ENCODE results near the gene PRKCE.

PRKCE gene

GRCh38 chr2:45975752-45976517 lies 324.5 kb downstream of the PRKCE start:
- H3K9me3 ChIP-seq = no peaks in the 10 kb centered on the region
- no peak for TF ChIP-seq CTCF (IDR thresholded peaks at IDR 0.05; ENCODE audit: low read depth, low read length)
- no peak overlapping the region for H3K4me3 ChIP-seq (ENCODE audit: low read depth, low read length)
- H3K4me1 ChIP-seq = no peaks in the 10 kb centered on the region
- DNase-seq = no peak
- H3K27me3 ChIP-seq = no peaks in the 10 kb centered on the region
- no peaks in the 10 kb centered on the region for H3K36me3 ChIP-seq

- no peak for DNase-seq
- no peaks in the 10 kb centered on the region for H3K4me1 ChIP-seq
- TF ChIP-seq CTCF (IDR thresholded peaks at IDR 0.05; ENCODE audit: low read depth, low read length) = no peak
- H3K9me3 ChIP-seq = no peaks in the 10 kb centered on the region
- H3K4me3 ChIP-seq (ENCODE audit: low read depth, low read length) = no peak overlapping the region
- no peaks in the 10 kb centered on the region for H3K27me3 ChIP-seq
- H3K36me3 ChIP-seq = peaks cover 7% of the 10 kb centered on the region
These were observed 326.9 kb downstream of the PRKCE start for GRCh38 chr2:45978302-45978859.

GRCh38 chr2:45979065-45979464 lies 327.6 kb downstream of the PRKCE start:
- Histone ChIP-seq H3K4me3 (ENCODE audit: low read depth, low read length) (no peak overlapping the region), H3K4me1 (no peaks in the 10 kb centered on the region), H3K36me3 (peaks cover 11% of the 10 kb centered on the region), H3K27me3 (no peaks in the 10 kb centered on the region), H3K9me3 (no peaks in the 10 kb centered on the region)
- no peak for TF ChIP-seq CTCF (IDR thresholded peaks at IDR 0.05; ENCODE audit: low read depth, low read length)
- DNase-seq = no peak

GRCh38 chr2:45980161-45980865 lies 328.8 kb downstream of the PRKCE start:
- Histone ChIP-seq H3K4me3 (ENCODE audit: low read depth, low read length) (no peak overlapping the region), H3K9me3 (no peaks in the 10 kb centered on the region), H3K36me3 (peaks cover 11% of the 10 kb centered on the region), H3K4me1 (no peaks in the 10 kb centered on the region), H3K27me3 (no peaks in the 10 kb centered on the region)
- no peak for DNase-seq
- no peak for TF ChIP-seq CTCF (IDR thresholded peaks at IDR 0.05; ENCODE audit: low read depth, low read length)

GRCh38 chr2:45981384-45981930 lies 330.0 kb downstream of the PRKCE start:
- no peaks in the 10 kb centered on the region for H3K27me3 ChIP-seq
- no peaks in the 10 kb centered on the region for H3K9me3 ChIP-seq
- no peaks in the 10 kb centered on the region for H3K4me1 ChIP-seq
- TF ChIP-seq CTCF (IDR thresholded peaks at IDR 0.05; ENCODE audit: low read depth, low read length) = no peak
- H3K36me3 ChIP-seq = peaks cover 15% of the 10 kb centered on the region
- no peak for DNase-seq
- no peak overlapping the region for H3K4me3 ChIP-seq (ENCODE audit: low read depth, low read length)

All from BE2C (cell line).